ENCODE measurements around the gene VAV3. TPM values are rescaled to one million over a fixed set of nuclear protein-coding genes. Genes with fewer than 3 reads are reported as not detected.

Gene VAV3
- total and polyA plus RNA-seq, 3 donors from 2014 or later: 10.1 to 11.4 (median 11.3) TPM

GRCh38 chr1:107683191-107683657 is 281.8 kb downstream of the VAV3 start:
- DNase-seq: no peak
- no peaks in the 10 kb centered on the region for H3K9me3 ChIP-seq

GRCh38 chr1:107682467-107682866 is 282.5 kb downstream of the VAV3 start:
- Histone ChIP-seq H3K9me3 (no peaks in the 10 kb centered on the region), H3K36me3 (ENCODE audit: low read depth, missing control alignments) (no peaks in the 10 kb centered on the region), H3K27ac (no peak overlapping the region), H3K4me1 (no peaks in the 10 kb centered on the region), H3K4me3 (no peak overlapping the region), H3K27me3 (no peaks in the 10 kb centered on the region)
- DNase-seq: no peak
- TF ChIP-seq POLR2A (IDR thresholded peaks at IDR 0.05) (no peak), CTCF (IDR thresholded peaks at IDR 0.05) (no peak)
- 66 to 67% methylated on average over 1 of the region's 1 CpG for WGBS, 2 donors
- intact Hi-C loops (cut with DNase I; ENCODE audit: low total_unique reads): no loop called here

More at GRCh38 chr1:107683191-107683657, 281.8 kb downstream of the VAV3 start:
- TF ChIP-seq POLR2A (IDR thresholded peaks at IDR 0.05) (no peak), CTCF (IDR thresholded peaks at IDR 0.05) (no peak)
- intact Hi-C loops (cut with DNase I; ENCODE audit: low total_unique reads): no loop called here
- no peak overlapping the region for H3K4me3 ChIP-seq
- no peaks in the 10 kb centered on the region for H3K4me1 ChIP-seq
- H3K27ac ChIP-seq: no peak overlapping the region
- 82 to 92% methylated on average over 3 of the region's 3 CpGs for WGBS, 2 donors
- no peaks in the 10 kb centered on the region for H3K27me3 ChIP-seq
- no peaks in the 10 kb centered on the region for H3K36me3 ChIP-seq (ENCODE audit: low read depth, missing control alignments)

- 95 to 98% methylated on average over 3 of the region's 3 CpGs for WGBS, 2 donors
- no peaks in the 10 kb centered on the region for H3K4me1 ChIP-seq
- no peaks in the 10 kb centered on the region for H3K27me3 ChIP-seq
- no peaks in the 10 kb centered on the region for H3K9me3 ChIP-seq
- intact Hi-C loops (cut with DNase I; ENCODE audit: low total_unique reads): no loop called here
- no peak for TF ChIP-seq POLR2A (IDR thresholded peaks at IDR 0.05)
- TF ChIP-seq CTCF (IDR thresholded peaks at IDR 0.05): no peak
- no peaks in the 10 kb centered on the region for H3K36me3 ChIP-seq (ENCODE audit: low read depth, missing control alignments)
- DNase-seq: no peak
- no peak overlapping the region for H3K4me3 ChIP-seq
- no peak overlapping the region for H3K27ac ChIP-seq
These were observed 283.9 kb downstream of the VAV3 start for GRCh38 chr1:107681001-107681479.

GRCh38 chr1:107680579-107680985 is 284.4 kb downstream of the VAV3 start:
- Histone ChIP-seq H3K27me3 (no peaks in the 10 kb centered on the region), H3K4me3 (no peak overlapping the region), H3K4me1 (no peaks in the 10 kb centered on the region), H3K27ac (no peak overlapping the region), H3K36me3 (ENCODE audit: low read depth, missing control alignments) (no peaks in the 10 kb centered on the region), H3K9me3 (no peaks in the 10 kb centered on the region)
- DNase-seq: no peak
- 93 to 95% methylated on average over 5 of the region's 5 CpGs for WGBS, 2 donors
- intact Hi-C loops (cut with DNase I; ENCODE audit: low total_unique reads): no loop called here
- TF ChIP-seq CTCF (IDR thresholded peaks at IDR 0.05) (no peak), POLR2A (IDR thresholded peaks at IDR 0.05) (no peak)

GRCh38 chr1:107679411-107679953 is 285.5 kb downstream of the VAV3 start:
- H3K36me3 ChIP-seq (ENCODE audit: low read depth, missing control alignments): no peaks in the 10 kb centered on the region

More at GRCh38 chr1:107679411-107679953, 285.5 kb downstream of the VAV3 start:
- intact Hi-C loops (cut with DNase I; ENCODE audit: low total_unique reads): no loop called here
- Histone ChIP-seq H3K27ac (no peak overlapping the region), H3K9me3 (no peaks in the 10 kb centered on the region), H3K4me3 (no peak overlapping the region), H3K4me1 (no peaks in the 10 kb centered on the region), H3K27me3 (no peaks in the 10 kb centered on the region)
- TF ChIP-seq CTCF (IDR thresholded peaks at IDR 0.05) (no peak), POLR2A (IDR thresholded peaks at IDR 0.05) (no peak)
- no peak for DNase-seq
- 67 to 69% methylated on average over 2 of the region's 2 CpGs for WGBS, 2 donors
